Fibroblast of mammary gland (primary cell): ENCODE data around the gene CLCN4.
A peak's percentile ranks its signal among the peaks of the same experiment; 100 is the strongest.

Experiments
- DNase-seq: peaks from one replicate; pipeline ENCODE4 v3.0.0-alpha.2; 2010; ENCODE audit warnings: low read depth
- H3K4me3 ChIP-seq: 2 replicates; pipeline ENCODE4 v1.5.1; 2011; ENCODE audit warnings: low read depth, mild to moderate bottlenecking, low read length, moderate library complexity; ENCODE audit not compliant: control insufficient read depth
- TF ChIP-seq, protein P1 (sequence below): conservative IDR thresholded peaks from 2 replicates; pipeline ENCODE4 v1.5.1; 2011; ENCODE audit warnings: low read depth, low read length, inconsistent platforms; ENCODE audit not compliant: control insufficient read depth, insufficient read depth

The CLCN4 gene

DNA sequence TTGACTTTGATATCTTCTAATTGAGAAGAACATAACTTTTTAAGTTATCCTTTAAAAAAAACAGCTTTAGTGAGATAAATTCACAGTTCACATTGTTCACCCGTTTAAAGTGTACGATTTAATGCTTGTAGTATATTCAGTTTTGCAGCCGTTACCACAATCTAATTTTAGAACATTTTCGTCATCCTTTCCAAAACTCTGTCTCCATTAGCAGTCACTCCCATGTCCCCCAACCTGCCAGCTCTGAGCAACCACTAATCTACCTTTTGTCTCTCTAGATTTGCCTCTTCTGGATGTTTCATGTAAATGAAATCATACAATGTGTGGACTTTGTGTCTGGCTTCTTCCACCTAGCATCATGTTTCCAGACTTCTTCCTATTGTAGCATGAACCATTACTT, 38.6 kb downstream of the CLCN4 start:
- TF ChIP-seq, protein P1, sequence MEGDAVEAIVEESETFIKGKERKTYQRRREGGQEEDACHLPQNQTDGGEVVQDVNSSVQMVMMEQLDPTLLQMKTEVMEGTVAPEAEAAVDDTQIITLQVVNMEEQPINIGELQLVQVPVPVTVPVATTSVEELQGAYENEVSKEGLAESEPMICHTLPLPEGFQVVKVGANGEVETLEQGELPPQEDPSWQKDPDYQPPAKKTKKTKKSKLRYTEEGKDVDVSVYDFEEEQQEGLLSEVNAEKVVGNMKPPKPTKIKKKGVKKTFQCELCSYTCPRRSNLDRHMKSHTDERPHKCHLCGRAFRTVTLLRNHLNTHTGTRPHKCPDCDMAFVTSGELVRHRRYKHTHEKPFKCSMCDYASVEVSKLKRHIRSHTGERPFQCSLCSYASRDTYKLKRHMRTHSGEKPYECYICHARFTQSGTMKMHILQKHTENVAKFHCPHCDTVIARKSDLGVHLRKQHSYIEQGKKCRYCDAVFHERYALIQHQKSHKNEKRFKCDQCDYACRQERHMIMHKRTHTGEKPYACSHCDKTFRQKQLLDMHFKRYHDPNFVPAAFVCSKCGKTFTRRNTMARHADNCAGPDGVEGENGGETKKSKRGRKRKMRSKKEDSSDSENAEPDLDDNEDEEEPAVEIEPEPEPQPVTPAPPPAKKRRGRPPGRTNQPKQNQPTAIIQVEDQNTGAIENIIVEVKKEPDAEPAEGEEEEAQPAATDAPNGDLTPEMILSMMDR, result no peak
- no peak overlapping the region for H3K4me3 ChIP-seq
- DNase-seq, result no peak

- H3K4me3 ChIP-seq, result no peak overlapping the region
- TF ChIP-seq, protein P1, result no peak
- DNase-seq, result no peak
Observed at GRCh38 chrX:10195947-10196346, 39.2 kb downstream of the CLCN4 start.

DNA sequence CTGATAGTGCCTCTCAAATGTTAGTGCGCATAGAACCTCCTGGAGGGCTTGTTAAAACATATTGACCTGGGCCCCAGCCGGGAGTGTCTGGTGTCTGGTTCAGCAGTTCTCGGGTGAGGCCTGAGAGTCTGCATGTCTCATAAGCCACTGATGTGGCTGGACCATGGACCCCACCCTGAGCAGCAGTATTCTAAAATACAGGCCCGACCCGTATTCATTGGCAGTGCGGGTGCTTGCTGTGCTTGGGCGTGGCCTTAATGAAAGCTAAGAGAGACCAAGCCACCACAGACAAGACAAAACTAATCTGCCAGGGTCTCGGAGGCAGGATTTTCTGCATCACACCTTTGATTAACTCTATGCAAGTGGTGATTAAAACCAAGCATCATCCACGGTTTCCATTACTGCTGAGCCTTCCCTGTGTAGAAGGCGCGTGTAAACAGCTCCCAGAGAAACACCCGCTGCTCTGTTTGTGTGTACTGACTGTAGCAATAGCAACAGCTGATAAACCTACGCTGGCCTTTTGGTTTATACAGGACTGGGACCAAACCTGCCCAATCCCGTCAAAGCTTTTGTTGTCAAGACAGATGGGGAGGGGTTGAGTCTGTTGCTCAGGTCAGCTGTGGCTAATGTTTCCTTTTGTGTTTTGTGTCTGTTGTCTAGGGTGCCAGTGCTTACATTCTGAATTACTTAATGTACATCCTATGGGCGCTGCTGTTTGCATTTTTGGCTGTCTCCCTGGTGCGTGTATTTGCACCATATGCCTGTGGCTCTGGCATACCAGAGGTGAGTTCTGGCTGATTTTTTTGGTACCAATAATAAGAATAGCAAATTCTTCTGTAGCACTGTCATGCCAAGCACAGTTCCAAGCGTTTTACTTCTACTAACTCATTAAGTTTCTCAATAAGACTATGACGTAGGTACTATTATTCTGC, 40.8 kb downstream of the CLCN4 start:
- no peak for DNase-seq
- no peak overlapping the region for H3K4me3 ChIP-seq
- TF ChIP-seq, protein P1, result no peak

DNA sequence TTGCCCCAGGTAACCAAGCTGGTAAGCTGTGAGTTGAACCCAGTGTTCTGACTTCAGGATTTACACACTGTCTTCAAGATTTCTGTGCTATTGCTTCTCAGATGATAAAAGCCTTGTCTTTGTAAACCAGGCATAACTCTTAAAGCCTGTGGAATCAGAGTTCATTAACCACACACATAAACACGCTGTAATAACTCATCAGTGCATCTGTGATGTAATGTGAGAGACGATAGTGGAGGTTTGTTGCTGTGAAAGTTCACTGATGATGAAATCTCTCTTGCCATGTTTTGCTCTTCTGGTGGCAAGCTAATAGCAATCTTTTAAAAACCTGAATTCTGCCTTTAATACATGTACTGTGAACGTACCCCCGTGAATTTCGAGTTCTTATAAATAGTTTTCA, 41.5 kb downstream of the CLCN4 start:
- TF ChIP-seq, protein P1, result no peak
- DNase-seq, result peak; percentile 50
- no peak overlapping the region for H3K4me3 ChIP-seq

- peak; percentile 21 for DNase-seq
- H3K4me3 ChIP-seq, result no peak overlapping the region
- TF ChIP-seq, protein P1, result no peak
Observed at GRCh38 chrX:10199212-10199611, 42.4 kb downstream of the CLCN4 start.

- no peak overlapping the region for H3K4me3 ChIP-seq
- no peak for DNase-seq
- TF ChIP-seq, protein P1, result no peak
Observed at GRCh38 chrX:10203617-10204016, 46.8 kb downstream of the CLCN4 start.
